ENCODE data around the gene C3orf20.

Gene C3orf20

DNA sequence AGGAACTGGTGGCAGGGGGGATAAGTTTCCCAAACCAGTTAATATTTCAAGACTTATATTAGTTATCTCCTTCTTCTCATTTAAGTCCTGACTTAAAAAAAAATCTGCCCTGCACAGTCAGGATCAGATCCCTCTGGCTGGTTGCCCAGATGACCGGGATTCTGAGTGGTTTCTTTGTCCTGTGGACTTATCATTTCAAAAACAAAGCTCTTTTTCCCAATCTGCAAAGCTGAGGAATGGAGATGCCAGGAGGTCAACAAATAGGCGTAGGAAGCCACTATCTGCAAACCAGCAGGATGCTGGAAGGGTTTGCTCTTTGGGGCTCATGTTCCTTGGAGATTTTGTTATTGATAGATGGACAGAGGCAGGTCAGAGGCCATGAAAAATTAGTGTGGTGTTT lies 5.8 kb downstream of the C3orf20 start:
- Histone ChIP-seq H3K27ac (ENCODE audit: low read depth, low read length) (no peak overlapping the region), H3K36me3 (ENCODE audit: insufficient read depth, low read length) (no peaks in the 10 kb centered on the region), H3K27me3 (ENCODE audit: control insufficient read depth in 1 of 2, insufficient read depth in 2 of 2, low read length in 2 of 2) (no peaks in the 10 kb centered on the region), H3K4me3 (ENCODE audit: low read depth in 1 of 2, low read length in 2 of 2) (no peak overlapping the region), H3K9ac (ENCODE audit: low read length) (no peak overlapping the region), H3K9me3 (ENCODE audit: low read length) (no peaks in the 10 kb centered on the region), H3K4me1 (ENCODE audit: insufficient read depth, low read length) (no peaks in the 10 kb centered on the region)

DNA sequence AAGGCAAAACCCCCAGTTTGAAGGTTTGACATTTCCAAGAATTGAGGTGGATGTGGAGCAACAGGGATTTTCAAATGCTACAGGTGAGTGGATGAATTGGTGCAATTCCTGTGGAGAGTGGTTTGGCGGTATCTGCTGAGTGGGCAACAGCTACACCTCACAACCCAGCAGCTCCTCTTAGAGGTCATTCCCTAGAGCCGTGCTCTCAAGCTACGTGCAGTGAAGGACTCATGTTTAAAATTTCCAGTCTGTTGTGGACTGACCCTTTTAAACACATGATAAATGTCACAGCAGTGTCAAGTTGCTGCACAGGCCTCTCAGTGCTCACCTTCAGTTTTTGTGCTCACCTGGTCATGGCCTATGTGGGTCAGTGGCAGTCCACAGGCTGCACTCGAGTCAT lies 9.5 kb downstream of the C3orf20 start:
- no peaks in the 10 kb centered on the region for H3K4me1 ChIP-seq (ENCODE audit: insufficient read depth, low read length)
- H3K27ac ChIP-seq (ENCODE audit: low read depth, low read length) = no peak overlapping the region
- no peak overlapping the region for H3K9ac ChIP-seq (ENCODE audit: low read length)
- H3K36me3 ChIP-seq (ENCODE audit: insufficient read depth, low read length) = no peaks in the 10 kb centered on the region
- no peaks in the 10 kb centered on the region for H3K9me3 ChIP-seq (ENCODE audit: low read length)
- H3K4me3 ChIP-seq (ENCODE audit: low read depth in 1 of 2, low read length in 2 of 2) = no peak overlapping the region
- no peaks in the 10 kb centered on the region for H3K27me3 ChIP-seq (ENCODE audit: control insufficient read depth in 1 of 2, insufficient read depth in 2 of 2, low read length in 2 of 2)

DNA sequence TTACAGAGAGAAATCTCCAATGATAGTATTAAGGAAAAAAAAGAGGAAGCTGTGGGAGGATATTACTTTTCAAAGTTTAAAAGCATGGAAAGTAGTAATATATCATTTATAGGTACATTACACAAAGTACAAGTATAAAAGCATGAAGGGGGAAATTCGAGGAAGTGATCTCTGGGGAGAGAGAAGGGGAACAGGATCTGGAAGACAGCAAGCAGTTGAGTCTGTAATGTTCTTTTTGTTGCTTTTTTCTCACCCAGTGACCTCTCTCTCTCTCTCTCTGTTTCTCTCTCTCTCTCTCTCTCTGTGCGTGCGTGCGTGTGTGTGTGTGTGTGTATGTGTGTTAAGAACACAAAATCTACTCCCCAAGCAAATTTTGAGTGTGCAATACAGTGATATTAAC lies 10.2 kb downstream of the C3orf20 start:
- Histone ChIP-seq H3K27me3 (ENCODE audit: control insufficient read depth in 1 of 2, insufficient read depth in 2 of 2, low read length in 2 of 2) (no peaks in the 10 kb centered on the region), H3K9ac (ENCODE audit: low read length) (no peak overlapping the region), H3K4me3 (ENCODE audit: low read depth in 1 of 2, low read length in 2 of 2) (no peak overlapping the region), H3K4me1 (ENCODE audit: insufficient read depth, low read length) (no peaks in the 10 kb centered on the region), H3K36me3 (ENCODE audit: insufficient read depth, low read length) (no peaks in the 10 kb centered on the region), H3K27ac (ENCODE audit: low read depth, low read length) (no peak overlapping the region), H3K9me3 (ENCODE audit: low read length) (no peaks in the 10 kb centered on the region)

DNA sequence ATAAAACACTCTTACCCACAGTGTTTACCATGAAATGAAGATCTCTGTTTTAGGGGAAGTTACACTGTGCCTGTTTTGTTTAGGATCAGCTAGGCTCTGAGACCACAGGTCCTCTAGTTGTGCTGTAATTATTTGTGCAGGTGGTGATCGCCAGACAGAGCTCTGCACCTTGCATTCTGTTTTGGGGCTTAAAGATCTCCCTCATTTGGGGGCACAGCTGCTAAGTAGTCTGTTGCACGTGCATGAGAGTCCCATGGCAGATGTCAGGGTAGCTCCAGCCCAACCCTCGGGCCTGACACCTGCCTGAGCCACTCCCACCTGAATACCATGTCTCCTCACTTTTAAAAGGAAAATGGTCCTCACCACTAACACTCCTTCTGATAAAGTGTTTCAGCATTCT lies 12.4 kb downstream of the C3orf20 start:
- H3K27me3 ChIP-seq (ENCODE audit: control insufficient read depth in 1 of 2, insufficient read depth in 2 of 2, low read length in 2 of 2) = no peaks in the 10 kb centered on the region
- no peak overlapping the region for H3K9ac ChIP-seq (ENCODE audit: low read length)
- H3K4me3 ChIP-seq (ENCODE audit: low read depth in 1 of 2, low read length in 2 of 2) = no peak overlapping the region
- no peaks in the 10 kb centered on the region for H3K4me1 ChIP-seq (ENCODE audit: insufficient read depth, low read length)
- no peaks in the 10 kb centered on the region for H3K36me3 ChIP-seq (ENCODE audit: insufficient read depth, low read length)
- H3K9me3 ChIP-seq (ENCODE audit: low read length) = no peaks in the 10 kb centered on the region
- no peak overlapping the region for H3K27ac ChIP-seq (ENCODE audit: low read depth, low read length)

DNA sequence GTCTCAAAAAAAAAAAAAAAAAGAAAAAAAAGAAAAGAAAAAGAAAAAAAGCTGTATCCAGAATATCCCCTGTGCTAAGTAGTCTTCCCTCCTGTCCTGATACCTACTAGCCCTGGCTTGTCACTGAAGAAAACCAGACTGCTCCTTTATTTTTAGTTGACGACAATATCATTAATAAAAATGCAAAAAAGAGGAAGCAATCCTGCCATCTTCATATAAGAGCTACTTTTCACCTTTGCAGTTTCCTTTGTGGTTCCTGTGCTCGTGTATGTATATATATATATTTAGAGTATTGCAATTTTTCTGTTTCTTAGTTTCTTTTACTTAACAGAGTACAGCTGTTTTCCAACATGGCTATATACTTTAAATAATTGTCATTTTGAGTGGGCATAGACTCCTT lies 13.6 kb downstream of the C3orf20 start:
- H3K27me3 ChIP-seq (ENCODE audit: control insufficient read depth in 1 of 2, insufficient read depth in 2 of 2, low read length in 2 of 2) = no peaks in the 10 kb centered on the region
- no peak overlapping the region for H3K4me3 ChIP-seq (ENCODE audit: low read depth in 1 of 2, low read length in 2 of 2)
- H3K36me3 ChIP-seq (ENCODE audit: insufficient read depth, low read length) = no peaks in the 10 kb centered on the region
- no peak overlapping the region for H3K9ac ChIP-seq (ENCODE audit: low read length)
- H3K9me3 ChIP-seq (ENCODE audit: low read length) = no peaks in the 10 kb centered on the region
- no peaks in the 10 kb centered on the region for H3K4me1 ChIP-seq (ENCODE audit: insufficient read depth, low read length)
- no peak overlapping the region for H3K27ac ChIP-seq (ENCODE audit: low read depth, low read length)

DNA sequence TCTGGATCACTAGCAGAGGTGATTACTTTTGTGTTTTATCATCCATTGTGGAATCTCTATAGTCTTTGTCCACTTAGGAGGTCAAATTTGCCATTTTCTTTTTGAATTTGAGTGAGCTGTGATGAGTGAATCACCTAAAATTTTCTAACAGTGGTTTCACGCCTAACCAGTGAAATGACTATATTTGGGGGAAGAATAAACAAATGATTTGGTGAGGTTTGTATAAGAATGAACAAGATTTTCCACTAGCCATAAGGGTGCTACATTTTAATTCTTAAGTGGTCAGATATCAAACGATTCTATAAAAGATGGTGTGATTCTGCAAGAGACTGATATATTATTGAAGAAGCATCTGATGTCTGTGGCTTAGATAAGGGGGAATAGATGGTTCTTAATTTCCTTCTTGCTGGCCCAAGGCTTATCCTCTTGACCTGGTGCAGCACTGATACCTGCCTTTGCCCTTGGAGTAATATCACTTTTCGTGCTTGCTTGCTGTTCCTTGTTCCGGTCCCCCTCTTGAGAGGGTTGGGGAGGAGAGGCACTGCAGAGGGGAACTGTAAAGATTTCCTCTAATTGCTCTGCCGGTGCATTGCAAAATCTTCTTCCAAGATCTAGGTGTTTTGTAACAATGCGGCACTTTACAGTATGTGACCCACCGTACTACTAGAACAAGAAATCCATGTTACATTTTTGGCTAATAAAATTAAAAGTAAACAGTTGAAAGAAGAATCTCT lies 14.5 kb downstream of the C3orf20 start:
- Histone ChIP-seq H3K27ac (ENCODE audit: low read depth, low read length) (no peak overlapping the region), H3K27me3 (ENCODE audit: control insufficient read depth in 1 of 2, insufficient read depth in 2 of 2, low read length in 2 of 2) (no peaks in the 10 kb centered on the region), H3K4me1 (ENCODE audit: insufficient read depth, low read length) (no peaks in the 10 kb centered on the region), H3K4me3 (ENCODE audit: low read depth in 1 of 2, low read length in 2 of 2) (no peak overlapping the region), H3K9ac (ENCODE audit: low read length) (no peak overlapping the region), H3K9me3 (ENCODE audit: low read length) (no peaks in the 10 kb centered on the region), H3K36me3 (ENCODE audit: insufficient read depth, low read length) (no peaks in the 10 kb centered on the region)

DNA sequence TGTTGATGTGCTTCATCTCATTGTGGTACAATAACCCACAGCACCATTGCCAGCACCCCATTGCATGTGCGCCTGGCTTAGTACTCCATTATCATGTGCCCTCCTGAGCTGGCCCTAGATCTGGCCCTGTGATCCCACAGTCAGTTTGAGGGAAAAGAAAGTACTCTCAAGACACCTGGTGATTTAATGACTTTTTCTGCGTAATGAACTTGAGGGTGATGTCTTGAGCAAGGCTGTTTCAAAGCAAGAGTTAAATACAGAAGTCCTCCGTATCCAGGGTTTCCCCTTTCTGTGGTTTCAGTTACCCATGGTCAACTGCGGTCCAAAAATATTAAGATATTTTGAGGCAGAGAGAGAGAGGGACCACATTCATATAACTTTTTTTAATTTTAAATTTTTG lies 16.3 kb downstream of the C3orf20 start:
- Histone ChIP-seq H3K27me3 (ENCODE audit: control insufficient read depth in 1 of 2, insufficient read depth in 2 of 2, low read length in 2 of 2) (no peaks in the 10 kb centered on the region), H3K4me1 (ENCODE audit: insufficient read depth, low read length) (no peaks in the 10 kb centered on the region), H3K9ac (ENCODE audit: low read length) (no peak overlapping the region), H3K36me3 (ENCODE audit: insufficient read depth, low read length) (no peaks in the 10 kb centered on the region), H3K9me3 (ENCODE audit: low read length) (no peaks in the 10 kb centered on the region), H3K27ac (ENCODE audit: low read depth, low read length) (no peak overlapping the region), H3K4me3 (ENCODE audit: low read depth in 1 of 2, low read length in 2 of 2) (no peak overlapping the region)

DNA sequence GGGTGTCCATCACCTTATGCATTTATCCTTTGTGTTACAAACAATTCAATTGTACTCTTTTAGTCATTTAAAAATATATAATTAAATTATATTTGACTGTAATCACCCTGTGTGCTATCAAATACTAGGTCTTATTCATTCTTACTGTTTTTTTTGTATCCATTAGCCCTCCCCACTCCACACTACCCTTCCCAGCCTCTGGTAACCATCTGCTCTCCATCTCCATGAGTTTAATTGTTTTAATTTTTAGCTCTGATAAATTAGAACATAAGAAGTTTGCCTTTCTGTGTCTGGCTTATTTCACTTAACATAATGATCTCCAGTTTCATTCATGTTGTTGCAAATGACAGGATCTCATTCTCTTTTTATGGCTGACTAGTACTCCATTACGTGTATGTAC lies 16.8 kb downstream of the C3orf20 start:
- no peak overlapping the region for H3K4me3 ChIP-seq (ENCODE audit: low read depth in 1 of 2, low read length in 2 of 2)
- no peak overlapping the region for H3K27ac ChIP-seq (ENCODE audit: low read depth, low read length)
- no peaks in the 10 kb centered on the region for H3K9me3 ChIP-seq (ENCODE audit: low read length)
- no peaks in the 10 kb centered on the region for H3K27me3 ChIP-seq (ENCODE audit: control insufficient read depth in 1 of 2, insufficient read depth in 2 of 2, low read length in 2 of 2)
- H3K9ac ChIP-seq (ENCODE audit: low read length) = no peak overlapping the region
- H3K36me3 ChIP-seq (ENCODE audit: insufficient read depth, low read length) = no peaks in the 10 kb centered on the region
- no peaks in the 10 kb centered on the region for H3K4me1 ChIP-seq (ENCODE audit: insufficient read depth, low read length)

DNA sequence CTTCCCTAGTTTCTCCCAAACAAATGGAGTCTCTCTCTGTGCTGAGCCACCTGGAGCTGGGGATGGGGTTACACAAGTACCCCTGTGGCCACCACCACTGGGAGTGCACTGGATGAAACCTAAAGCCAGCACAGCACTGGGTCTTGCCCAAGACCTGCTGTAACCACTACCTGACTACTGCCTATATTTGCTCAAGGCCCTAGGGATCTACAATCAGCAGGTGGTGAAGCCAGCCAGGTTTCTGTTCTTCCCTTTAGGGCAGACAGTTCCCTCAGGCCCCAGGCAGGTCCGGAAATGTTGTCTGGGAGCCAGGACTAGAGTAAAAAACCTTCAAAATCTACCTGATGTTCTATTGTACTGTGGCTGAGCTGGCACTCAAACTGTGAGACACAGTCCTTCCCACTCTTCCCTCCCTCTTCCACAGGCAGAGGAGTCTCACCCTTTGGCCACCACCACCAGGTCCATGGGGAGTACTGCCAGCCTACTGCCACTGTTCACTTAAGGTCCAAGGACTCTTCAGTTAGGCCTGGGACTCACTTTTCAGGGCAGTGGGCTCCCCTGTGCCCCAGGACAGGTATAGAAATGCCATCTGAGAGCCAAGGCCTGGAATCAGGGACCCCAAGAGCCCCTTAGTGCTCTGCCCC lies 23.8 kb downstream of the C3orf20 start:
- Histone ChIP-seq H3K9ac (ENCODE audit: low read length) (no peak overlapping the region), H3K27me3 (ENCODE audit: control insufficient read depth in 1 of 2, insufficient read depth in 2 of 2, low read length in 2 of 2) (no peaks in the 10 kb centered on the region), H3K36me3 (ENCODE audit: insufficient read depth, low read length) (no peaks in the 10 kb centered on the region), H3K27ac (ENCODE audit: low read depth, low read length) (no peak overlapping the region), H3K4me1 (ENCODE audit: insufficient read depth, low read length) (no peaks in the 10 kb centered on the region), H3K9me3 (ENCODE audit: low read length) (no peaks in the 10 kb centered on the region), H3K4me3 (ENCODE audit: low read depth in 1 of 2, low read length in 2 of 2) (no peak overlapping the region)

DNA sequence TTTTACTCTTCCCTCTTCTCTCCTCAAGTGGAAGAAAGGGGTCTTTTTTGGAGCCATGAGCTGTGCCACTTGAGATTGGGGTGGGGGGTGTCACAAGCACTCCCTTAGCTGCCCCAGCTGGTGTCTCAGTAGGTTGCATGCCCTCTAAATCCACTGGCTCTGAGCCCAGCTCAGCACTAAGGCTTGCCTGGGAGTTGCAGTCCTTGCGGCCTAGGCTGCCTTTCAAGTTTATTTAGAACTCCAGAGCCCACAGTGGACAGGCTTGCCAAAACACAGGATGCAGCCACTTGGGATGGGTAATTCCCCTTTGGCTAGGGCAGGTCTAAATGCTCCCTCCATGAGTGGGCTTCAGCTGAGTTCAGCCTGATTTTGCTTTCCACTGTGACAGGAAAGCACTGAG lies 24.7 kb downstream of the C3orf20 start:
- H3K27ac ChIP-seq (ENCODE audit: low read depth, low read length) = no peak overlapping the region

DNA sequence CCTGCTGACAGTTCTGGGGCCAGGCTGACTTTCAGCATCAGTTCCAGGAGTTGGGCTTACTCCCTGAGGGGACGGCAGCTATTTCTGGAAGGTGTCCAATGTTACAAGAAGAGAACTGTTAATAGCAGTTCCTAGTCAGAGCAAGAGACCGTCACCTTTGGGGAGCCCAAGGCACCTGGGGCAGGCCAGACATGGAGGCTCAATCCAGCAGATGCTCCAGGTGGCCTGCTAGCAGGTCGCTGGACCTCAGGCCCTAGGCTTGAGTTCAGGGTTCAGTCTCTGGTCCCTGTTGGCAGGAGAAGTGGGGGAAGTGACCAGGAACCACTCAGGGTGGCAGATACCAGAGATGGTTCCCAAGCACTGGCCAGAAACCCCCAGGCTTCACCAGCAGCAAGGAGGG lies 25.9 kb downstream of the C3orf20 start:
- Histone ChIP-seq H3K36me3 (ENCODE audit: insufficient read depth, low read length) (no peaks in the 10 kb centered on the region), H3K9ac (ENCODE audit: low read length) (no peak overlapping the region), H3K4me1 (ENCODE audit: insufficient read depth, low read length) (no peaks in the 10 kb centered on the region), H3K9me3 (ENCODE audit: low read length) (no peaks in the 10 kb centered on the region), H3K27ac (ENCODE audit: low read depth, low read length) (no peak overlapping the region), H3K27me3 (ENCODE audit: control insufficient read depth in 1 of 2, insufficient read depth in 2 of 2, low read length in 2 of 2) (no peaks in the 10 kb centered on the region), H3K4me3 (ENCODE audit: low read depth in 1 of 2, low read length in 2 of 2) (no peak overlapping the region)

More for the DNA sequence above, 24.7 kb downstream of the C3orf20 start:
- Histone ChIP-seq H3K27me3 (ENCODE audit: control insufficient read depth in 1 of 2, insufficient read depth in 2 of 2, low read length in 2 of 2) (no peaks in the 10 kb centered on the region), H3K4me3 (ENCODE audit: low read depth in 1 of 2, low read length in 2 of 2) (no peak overlapping the region), H3K4me1 (ENCODE audit: insufficient read depth, low read length) (no peaks in the 10 kb centered on the region), H3K9ac (ENCODE audit: low read length) (no peak overlapping the region), H3K36me3 (ENCODE audit: insufficient read depth, low read length) (no peaks in the 10 kb centered on the region), H3K9me3 (ENCODE audit: low read length) (no peaks in the 10 kb centered on the region)

DNA sequence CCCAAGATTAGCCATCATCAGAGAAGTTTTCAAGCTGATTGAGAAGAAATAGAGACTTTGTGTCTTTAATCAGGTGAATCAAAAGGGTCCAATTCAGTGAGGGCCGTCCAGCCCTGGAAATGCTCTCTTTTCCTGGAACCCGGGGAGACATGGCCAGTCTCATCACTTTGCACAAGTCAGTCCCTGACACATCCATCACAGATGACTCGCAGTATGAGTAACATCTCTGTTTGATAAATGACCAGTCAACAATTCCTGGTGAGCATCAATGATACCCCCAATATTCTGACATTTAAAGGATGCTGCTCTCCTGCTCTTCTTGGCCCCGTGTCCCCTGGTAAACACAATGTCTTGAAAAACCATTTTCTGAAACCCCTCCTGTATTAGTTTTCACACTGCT lies 26.7 kb downstream of the C3orf20 start:
- Histone ChIP-seq H3K27me3 (ENCODE audit: control insufficient read depth in 1 of 2, insufficient read depth in 2 of 2, low read length in 2 of 2) (no peaks in the 10 kb centered on the region), H3K9me3 (ENCODE audit: low read length) (no peaks in the 10 kb centered on the region), H3K4me3 (ENCODE audit: low read depth in 1 of 2, low read length in 2 of 2) (no peak overlapping the region), H3K9ac (ENCODE audit: low read length) (no peak overlapping the region), H3K27ac (ENCODE audit: low read depth, low read length) (no peak overlapping the region), H3K4me1 (ENCODE audit: insufficient read depth, low read length) (no peaks in the 10 kb centered on the region), H3K36me3 (ENCODE audit: insufficient read depth, low read length) (no peaks in the 10 kb centered on the region)

Data from muscle layer of colon (tissue), 2 donors.